Upper lobe of left lung (tissue), 4 donors: ENCODE results near the gene NIM1K.

Experiments used
- CTCF ChIP-seq, 6 experiments: fragments of 450-650 bp in 4 of 6; fragments of 200-600 bp in 2 of 6; sonication (generic) in 2 of 6; IDR thresholded peaks; one replicate each; pipeline ENCODE4 v1.5.1; 2016 to 2019; ENCODE audit warnings: antibody characterized with exemption in 6 of 6
- EP300 ChIP-seq, 4 donors: sonication (generic); formaldehyde crosslinking; IDR thresholded peaks; one replicate each; pipeline ENCODE4 v1.5.1; 2017; ENCODE audit warnings: antibody characterized with exemption in 4 of 4, control low read depth in 2 of 4

GRCh38 chr5:43270645-43271044 lies 78.6 kb downstream of the NIM1K start:
- TF ChIP-seq CTCF (IDR thresholded peaks at IDR 0.05) (no peak), EP300 (IDR thresholded peaks at IDR 0.05) (no peak)
